ENCODE measurements around the gene CDH13. TPM values are rescaled to one million over a fixed set of nuclear protein-coding genes. Genes with fewer than 3 reads are reported as not detected.

Gene CDH13
- total RNA-seq, 1 experiment from 2014 or later: 36.5 TPM

DNA sequence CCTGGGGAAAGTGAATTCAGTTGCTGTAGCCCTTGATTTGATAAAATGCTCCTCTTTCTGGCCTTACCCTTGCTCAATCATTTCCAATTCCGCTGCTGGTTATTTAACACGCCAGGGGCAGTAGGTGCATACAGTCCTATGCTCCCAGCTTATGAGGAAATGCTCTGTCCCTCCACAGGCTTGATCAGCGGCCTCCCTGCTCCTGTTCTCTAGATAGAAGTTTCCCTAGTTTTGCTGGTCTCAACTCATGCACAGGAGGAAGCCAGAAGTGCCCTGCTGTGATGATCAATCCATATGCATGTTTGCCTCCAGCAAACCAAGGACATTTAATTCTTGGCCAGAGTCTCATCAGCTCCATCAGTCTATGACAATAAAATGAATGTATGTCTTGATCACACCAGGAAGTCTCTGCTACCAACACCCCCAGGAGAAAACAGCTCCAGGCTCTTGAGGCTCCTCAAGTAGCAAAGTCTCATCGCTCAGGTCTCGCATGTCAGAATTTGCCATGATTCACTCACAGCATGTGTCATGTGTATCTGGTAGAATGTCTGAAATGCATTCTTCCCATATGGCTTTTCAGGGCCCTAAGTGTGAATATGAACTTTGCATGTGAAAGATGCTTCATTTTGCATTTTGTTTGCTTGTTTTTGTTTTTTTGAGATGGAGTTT lies 208.9 kb downstream of the CDH13 start:
- no peak for DNase-seq (ENCODE audit: low read depth)

DNA sequence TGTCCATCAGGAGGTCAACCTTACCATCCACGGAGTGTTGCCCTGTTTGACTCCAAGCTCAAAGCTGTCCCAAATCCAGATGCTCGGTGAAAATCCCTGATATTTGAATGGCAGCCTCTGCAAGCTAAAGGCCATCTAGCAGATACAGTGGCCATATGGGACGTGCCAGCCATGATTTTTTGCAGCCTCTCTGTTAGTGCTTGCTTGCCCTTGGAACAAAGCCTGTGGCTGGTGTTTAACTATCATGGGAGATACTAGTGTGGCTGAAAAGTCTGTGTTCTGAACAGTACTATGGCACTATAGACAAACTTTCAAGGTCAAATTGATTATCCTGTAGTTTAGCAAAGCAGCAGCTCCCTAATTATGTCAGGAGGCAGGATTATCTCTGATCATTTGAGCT lies 214.3 kb downstream of the CDH13 start:
- no peak for DNase-seq (ENCODE audit: low read depth)

DNA sequence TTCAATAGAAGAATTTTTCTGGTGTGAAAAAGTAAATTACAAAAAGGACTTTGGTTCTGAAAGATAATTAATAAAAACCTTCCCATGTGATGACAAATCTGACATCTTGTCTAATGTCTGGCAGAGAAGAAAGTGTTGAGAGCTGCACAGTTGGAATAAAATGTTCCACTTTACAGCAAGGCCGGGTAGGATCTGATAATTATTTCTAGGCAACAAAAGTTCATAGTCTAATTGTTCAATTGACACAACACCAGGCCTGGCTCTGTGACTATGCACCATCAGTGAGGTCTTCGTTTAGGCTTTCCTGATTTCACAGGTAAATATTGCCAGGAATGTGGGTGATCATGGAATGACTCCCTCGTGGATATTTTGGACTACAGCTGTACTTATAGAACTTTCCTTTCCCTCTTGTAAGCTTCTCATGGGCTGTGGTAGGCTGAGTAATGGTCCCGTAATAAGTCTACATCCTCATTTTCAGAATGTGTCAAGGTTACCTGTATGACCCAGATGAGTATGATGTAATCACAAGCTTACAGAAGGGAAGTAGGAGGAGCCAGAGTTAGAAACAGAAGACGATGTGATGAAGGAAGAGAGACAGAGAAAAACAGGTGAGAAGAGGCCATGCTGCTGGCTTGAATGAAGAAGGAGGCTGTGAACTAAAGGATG lies 217.0 kb downstream of the CDH13 start:
- no peak for DNase-seq (ENCODE audit: low read depth)

DNA sequence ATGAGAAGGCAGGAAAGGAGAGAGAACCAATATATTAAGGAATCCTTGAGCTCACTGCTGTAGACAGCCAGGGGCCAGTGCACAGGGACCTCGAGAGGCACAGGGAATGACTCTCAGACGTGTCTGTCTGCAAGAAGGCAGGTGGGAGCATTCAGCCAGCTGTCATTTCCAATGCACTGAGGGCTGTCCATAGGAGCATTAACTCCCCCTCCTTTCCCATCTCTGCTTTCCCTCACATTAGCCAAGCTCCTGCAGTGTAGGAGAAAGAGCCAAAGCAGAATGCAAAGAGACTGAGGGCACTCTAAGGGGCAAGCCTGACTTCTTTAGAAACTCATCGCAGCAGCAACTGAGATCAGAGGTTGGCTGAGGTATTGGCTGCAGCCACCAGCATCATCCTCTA lies 218.3 kb downstream of the CDH13 start:
- DNase-seq (ENCODE audit: low read depth): no peak

DNA sequence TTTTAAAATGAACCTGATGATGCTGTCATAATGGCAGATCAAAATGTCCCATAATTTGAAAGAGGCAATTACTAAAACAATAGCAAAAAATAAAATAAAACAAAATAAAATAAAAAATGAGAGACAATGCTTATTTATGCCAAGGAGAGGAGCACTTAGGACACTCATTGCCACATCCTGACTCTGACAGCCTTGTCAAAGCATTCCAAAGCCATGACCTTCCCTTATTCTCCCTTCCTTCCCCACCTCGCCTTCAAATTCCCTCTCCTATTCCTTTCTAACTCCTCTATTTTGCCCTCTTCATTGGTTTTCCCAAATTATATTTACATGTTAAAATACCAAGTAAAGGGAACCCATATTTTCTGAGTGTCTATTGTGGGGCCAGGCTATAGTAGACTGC lies 220.0 kb downstream of the CDH13 start:
- DNase-seq (ENCODE audit: low read depth): peak; percentile 24

DNA sequence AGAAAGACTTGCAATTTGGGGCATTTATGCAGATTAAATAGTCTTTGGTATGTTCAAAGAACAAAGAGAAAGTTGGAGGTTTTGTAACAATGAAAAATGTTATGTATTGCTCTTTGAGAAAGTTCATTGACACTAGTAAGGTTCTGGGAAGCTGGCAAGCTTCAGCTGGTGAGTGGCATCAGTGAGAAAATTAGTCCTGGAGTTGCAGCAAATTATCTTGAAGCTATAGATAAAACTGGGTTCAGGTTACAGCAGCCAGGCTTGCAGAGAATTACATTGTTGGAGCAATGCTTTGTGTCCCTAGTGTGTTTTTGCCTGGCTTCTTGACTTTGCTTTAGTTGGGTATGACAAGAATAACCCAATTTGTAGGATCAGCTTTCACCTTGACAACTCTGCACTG lies 221.2 kb downstream of the CDH13 start:
- DNase-seq (ENCODE audit: low read depth): no peak

DNA sequence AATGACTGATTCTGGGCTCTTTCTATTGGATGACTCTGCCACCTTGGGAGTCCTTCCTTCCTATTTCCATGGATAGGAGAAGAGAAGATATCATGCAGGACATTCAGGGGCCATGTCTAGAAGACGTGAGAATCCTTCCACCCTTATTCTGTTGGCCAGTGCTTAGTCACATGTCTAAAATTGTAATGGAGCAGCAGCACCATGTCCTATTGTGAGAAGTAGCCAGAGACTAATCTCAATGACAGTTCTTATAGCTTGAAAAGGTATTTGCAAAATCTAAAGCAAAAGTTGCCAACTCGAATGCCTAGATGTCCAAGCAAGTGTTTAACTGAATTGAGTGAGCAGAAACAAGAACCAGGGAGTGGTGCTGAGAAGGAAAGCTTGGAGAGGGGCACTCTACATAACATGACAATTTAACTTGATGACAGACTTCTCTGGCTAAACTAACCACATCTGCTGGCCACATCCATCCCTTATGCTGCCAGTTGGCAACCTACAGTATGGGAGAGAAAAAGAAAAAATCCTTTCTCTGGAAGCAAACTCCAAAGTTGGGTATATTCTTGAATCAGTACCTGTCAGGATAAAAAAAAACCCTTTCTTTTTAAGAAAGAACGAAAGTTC lies 225.7 kb downstream of the CDH13 start:
- no peak for DNase-seq (ENCODE audit: low read depth)

DNA sequence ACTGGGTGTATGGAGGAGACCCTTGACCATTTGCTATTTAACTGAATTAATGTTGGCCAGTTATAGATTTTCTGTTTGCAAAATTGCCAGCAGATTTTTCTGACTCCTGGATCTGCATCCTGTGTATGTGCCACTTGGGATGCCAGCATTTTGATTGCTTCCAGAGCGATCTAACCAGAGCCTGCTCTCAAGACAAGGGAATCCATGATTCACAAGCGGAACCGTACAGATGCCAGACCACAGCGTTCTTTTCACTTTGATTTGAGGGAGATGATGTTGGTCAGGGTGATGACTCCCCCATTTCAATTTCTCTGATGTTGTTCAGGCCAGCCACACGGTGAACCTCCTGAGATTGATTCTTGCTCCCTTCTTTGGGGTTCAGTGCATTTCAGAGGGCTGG lies 228.7 kb downstream of the CDH13 start:
- no peak for DNase-seq (ENCODE audit: low read depth)

DNA sequence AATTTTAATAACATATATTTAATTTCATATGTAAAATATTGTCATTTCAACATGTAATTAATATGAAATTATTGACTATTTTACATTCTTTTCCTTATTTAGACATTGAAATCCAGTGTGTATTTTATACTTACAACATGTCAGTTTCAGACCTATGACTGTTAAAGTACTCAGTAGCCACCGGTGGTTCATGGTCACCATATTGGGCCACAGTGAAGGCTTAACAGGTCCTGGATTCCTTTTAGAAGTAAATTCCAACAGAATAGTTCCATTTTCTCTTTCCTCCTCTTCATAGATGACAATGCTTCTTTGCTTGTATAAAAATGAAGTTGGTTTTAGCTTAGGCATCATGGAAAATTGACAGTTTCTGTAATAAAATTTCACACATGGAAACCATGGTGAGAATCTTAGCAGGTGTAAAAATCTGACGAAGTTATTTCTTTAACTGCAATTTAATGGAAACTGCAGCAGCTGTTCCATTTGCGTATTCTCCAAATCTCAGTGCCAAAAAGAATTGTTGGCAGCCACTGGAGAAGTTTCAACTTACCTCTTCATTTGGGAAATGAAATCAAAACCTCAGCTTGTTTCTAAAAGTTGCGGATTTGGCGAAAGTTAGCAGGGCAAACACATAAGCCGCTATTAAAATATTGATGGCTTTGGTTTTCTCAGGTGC lies 231.1 kb downstream of the CDH13 start:
- DNase-seq (ENCODE audit: low read depth): no peak

DNA sequence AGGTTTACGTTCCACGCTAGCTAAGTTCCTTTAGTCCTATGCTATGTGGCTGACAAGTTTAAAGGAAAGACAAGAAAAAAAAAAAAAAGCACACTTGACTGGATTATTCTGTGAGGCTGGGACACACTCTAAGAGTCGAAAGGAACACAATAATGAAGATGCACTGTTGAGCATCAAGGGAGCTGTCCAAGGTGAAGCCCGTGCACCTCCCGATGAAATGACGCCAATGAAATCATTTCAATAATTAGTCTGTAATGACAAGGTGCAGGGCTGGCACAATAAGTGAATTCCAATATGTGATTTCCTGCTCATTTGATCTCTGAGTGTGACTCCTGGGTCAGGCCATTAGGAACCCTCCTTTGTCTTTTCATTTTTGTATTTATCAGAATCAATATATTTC lies 232.9 kb downstream of the CDH13 start:
- DNase-seq (ENCODE audit: low read depth): no peak

DNA sequence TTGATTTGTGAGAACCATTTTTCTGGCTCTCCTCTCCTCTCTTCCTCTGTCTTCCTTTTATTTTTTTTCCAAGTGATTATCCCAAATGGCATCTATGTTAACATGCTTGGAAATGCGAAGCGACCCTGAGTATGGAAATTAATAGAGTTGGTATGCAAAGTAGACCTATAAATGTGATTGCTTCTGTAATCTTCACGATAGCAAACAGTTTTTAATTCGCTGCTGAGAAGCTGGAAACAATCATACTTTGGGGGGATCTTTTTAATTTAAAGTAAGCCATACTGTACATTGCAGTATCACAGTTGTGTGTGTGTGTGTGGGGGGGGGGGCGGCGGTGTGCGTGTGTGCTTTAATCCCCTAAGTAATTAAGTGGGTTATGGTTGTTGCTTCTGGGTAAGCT lies 233.3 kb downstream of the CDH13 start:
- no peak for DNase-seq (ENCODE audit: low read depth)

DNA sequence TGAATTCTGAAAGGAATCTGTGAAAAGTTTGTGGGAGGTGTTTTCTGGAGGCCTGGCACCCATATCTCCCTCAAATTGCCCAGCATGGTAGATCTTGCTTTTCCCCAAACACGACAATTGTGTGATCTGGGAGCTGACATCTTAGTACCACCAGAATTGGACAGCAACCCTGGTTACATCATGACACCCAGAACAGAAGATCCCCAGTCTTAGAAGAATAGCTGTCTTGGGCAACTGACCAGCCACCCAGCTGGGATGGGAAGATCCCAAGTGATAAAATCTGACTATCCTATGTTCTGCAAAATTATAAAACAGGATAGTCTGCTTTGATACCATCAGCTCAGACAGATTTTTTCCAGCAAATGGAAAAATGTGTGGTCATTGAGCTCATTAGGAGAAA lies 235.3 kb downstream of the CDH13 start:
- DNase-seq (ENCODE audit: low read depth): no peak

DNA sequence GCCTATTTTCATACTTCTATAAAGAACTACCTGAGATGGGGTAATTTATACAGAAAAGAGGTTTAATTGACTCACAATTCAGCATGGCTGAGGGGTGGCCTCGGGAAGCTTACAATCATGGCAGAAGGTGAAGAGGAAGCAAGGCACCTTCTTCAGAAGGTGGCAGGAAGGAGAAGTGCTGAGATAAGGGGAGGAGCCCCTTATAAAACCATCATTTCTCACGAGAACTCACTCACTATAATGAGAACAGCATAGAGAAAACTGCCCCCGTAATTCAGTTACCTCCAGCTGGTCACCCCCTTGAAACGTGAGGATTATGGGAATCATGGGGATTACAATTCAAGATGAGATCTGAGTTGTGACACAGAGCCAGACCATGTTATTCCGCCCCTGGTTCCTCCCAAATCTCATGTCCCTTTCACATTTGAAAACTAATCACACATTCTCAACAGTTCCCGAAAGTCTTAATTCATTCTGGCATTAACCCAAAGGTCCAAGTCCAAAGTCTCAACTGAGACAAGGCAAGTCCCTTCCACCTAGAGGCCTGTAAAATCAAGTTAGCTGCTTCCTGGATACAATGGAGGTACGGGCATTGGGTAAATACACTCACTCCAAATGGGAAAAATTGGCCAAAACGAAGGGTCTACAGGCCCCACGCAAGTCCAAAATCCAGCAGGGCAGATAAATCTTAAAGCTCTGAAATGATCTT lies 237.7 kb downstream of the CDH13 start:
- no peak for DNase-seq (ENCODE audit: low read depth)

DNA sequence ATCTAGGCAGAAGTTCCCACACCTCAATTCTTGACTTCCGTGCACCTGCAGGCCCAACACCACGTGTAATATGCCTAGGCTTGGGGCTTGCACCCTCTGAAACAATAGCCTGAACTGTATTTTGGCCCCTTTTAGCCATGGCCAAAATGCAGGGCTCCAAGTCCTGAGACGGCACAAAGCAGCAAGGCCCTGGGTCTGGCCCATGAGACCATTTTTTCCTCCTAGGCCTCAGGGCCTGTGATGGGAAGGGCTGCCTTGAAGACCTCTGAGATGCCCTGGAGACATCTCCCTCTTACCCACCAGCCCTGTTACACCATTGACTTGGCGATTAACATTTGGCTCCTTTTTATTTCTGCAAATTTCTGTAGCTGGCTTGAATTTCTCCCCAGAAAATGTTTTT lies 238.6 kb downstream of the CDH13 start:
- no peak for DNase-seq (ENCODE audit: low read depth)

DNA sequence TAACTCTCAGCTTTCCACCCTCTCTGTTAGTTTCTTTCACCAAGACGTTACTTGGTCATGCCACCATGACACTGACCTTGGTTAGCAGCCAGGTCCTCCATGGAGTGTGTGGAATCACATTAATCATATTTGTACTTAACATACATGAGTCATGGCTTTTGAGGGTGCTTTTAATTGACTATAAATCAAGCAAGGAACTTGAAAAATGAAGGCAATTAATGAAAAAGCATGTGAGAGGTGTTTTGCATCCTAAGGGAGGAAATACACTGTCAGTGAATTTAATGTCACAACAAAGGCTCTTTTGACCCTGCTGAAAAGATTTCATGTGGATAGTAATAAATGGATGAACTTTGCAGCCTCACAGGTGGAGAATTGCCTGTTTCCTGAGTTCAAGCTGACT lies 240.7 kb downstream of the CDH13 start:
- peak; percentile 14 for DNase-seq (ENCODE audit: low read depth)

DNA sequence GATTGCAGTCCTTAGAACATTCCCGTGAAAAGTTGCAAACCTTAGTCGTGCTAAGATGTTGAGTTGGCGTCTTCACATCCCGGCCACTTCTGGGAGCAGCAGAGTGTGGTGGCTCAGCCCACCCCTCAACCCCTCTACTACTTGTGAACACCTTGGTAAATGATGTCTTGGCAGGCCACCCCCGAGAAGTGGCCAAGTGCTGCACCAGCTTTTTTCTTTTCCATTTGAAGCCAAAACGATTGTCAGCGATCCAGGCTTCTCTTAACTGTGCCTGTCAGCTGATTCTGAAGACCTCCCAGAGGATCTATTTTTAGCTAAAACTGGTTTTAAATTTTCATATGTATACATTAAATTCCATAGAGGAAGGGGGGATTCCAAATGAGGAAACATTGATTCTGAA lies 247.5 kb downstream of the CDH13 start:
- DNase-seq (ENCODE audit: low read depth): no peak

DNA sequence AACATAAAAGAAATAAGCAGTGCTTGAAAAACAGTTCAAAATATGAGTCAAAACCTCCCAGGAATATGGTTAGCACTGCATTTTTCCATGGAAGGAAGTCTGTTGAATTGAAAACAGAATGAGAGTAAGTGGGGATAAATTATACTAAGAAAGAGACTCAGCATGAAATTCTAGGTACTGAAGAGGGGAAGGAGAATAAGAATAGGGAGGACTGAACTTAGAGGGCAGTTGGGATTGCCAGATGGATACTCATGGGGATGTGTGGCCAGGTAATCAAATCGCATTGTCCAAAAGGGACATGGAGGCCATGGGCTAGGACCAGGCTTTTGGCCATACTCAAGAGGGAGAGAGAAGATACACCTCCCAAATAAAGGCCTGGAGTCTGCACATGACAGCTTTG lies 247.9 kb downstream of the CDH13 start:
- DNase-seq (ENCODE audit: low read depth): no peak

DNA sequence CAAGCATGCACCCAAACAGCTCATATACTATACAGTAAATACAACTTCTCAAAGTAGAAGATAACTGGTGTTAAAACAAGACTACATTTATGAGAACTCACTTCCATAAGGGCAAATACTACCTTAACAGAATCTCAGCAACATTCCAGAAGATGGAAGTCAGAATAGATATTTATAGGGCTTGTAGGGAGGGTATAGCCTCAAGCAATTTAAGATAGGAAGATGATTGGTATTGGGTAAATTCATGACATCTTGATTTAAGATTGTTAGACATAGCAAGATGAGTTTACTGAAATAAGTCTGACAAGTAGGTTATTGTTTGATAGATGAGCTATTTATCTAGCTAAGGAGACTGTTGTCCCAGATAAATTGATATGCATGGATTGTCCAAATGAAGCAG lies 250.2 kb downstream of the CDH13 start:
- no peak for DNase-seq (ENCODE audit: low read depth)

DNA sequence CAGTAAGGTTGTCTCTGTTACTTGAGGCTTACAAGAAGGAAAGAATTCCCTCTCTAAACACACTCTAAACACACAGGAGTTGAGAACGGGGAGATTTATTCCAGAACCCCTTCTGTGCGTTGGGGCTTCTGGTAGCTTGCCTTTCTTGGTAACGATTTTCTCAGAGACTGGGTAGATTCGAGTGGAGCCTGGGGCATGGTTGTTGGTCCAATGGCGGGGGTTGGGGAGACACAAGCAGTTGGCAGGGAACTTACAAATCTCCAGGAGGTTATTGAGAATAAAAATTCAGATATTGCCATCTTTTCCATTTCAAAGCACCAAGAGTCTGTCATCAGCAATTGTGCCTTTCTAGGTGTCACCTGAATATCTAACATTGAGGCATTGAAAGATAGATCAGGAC lies 251.7 kb downstream of the CDH13 start:
- DNase-seq (ENCODE audit: low read depth): no peak

DNA sequence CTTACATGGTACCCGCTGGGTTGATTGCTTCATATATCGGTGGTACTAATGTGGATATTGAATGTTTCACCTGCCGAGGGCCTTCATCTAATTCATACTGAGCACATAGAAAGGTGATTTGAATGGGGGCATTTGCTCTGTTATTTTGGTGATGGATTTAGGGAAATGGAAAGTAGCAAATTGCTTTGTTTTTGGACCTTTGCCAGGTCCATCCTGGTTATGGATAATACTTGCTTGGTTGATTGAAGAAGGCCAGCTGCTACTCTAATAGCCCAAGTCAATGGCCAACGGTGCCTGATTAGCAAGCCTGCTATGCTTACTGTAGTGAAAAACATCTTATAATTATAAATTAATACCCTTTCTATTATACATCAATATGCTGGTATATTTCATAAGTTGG lies 253.6 kb downstream of the CDH13 start:
- no peak for DNase-seq (ENCODE audit: low read depth)

DNA sequence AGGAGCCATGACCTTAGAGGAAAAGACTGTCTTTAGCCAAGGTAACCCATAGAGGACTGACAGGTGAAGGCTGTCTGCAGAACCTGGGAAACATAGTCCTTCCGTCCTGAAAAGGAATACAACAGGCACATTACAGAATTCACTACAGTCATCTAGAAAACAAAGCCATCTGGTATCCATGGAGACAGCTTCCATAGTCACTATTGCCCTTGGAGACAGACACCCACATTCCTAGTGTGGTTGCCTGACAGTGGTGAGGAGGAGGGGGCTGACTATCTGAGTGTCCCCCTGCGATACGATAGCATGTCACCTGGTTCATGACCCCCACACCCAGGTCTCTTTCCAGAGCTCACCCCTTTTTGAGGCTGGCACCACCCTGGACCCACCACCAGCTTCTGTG lies 254.7 kb downstream of the CDH13 start:
- no peak for DNase-seq (ENCODE audit: low read depth)

DNA sequence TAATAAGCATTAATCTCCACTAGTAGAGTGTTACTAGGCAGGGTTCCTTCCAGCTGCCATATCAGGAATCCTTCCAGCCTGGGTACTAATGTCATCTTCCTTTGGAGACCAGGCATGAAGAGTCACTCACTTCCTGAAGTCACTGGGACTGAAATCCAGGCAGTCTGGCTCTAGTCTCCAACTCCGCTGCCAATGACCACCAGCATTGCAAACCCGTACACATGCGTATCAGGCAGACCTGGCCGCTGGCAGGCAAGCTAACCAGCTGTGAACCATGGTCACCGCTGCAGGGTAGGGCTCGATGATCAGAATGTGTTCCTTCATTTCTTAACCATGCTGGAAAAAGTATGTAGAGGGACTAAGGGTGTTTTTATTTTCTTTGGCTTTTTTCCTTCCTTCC lies 255.5 kb downstream of the CDH13 start:
- DNase-seq (ENCODE audit: low read depth): no peak
